Muscle layer of colon (tissue), 2 donors: Measurements from ENCODE around the gene NEGR1.

Source experiments
- H3K27ac ChIP-seq: one replicate; pipeline ENCODE4 v1.7.0; 2013; ENCODE audit warnings: low read depth, mild to moderate bottlenecking, low read length, moderate library complexity
- H3K27me3 ChIP-seq, 2 donors: one replicate each; pipeline ENCODE4 v1.7.0; 2013; ENCODE audit warnings: low read length in 2 of 2, mild to moderate bottlenecking in 2 of 2; ENCODE audit not compliant: insufficient read depth in 2 of 2, control insufficient read depth in 1 of 2
- H3K36me3 ChIP-seq: one replicate; pipeline ENCODE4 v1.7.0; 2013; ENCODE audit warnings: mild to moderate bottlenecking, low read length; ENCODE audit not compliant: insufficient read depth
- H3K4me1 ChIP-seq: one replicate; pipeline ENCODE4 v1.7.0; 2013; ENCODE audit warnings: mild to moderate bottlenecking, low read length; ENCODE audit not compliant: insufficient read depth
- H3K4me3 ChIP-seq, 2 donors: one replicate each; pipeline ENCODE4 v1.7.0; 2013; ENCODE audit warnings: low read length in 2 of 2, low read depth in 1 of 2, mild to moderate bottlenecking in 1 of 2, moderate library complexity in 1 of 2
- H3K9ac ChIP-seq: one replicate; pipeline ENCODE4 v1.7.0; 2013; ENCODE audit warnings: low read length
- H3K9me3 ChIP-seq: one replicate; pipeline ENCODE4 v1.7.0; 2013; ENCODE audit warnings: mild to moderate bottlenecking, low read length
- donor health status: abdominal sarcoma.
- donor health status: Adenocarcinoma of cecum.

Gene NEGR1

DNA sequence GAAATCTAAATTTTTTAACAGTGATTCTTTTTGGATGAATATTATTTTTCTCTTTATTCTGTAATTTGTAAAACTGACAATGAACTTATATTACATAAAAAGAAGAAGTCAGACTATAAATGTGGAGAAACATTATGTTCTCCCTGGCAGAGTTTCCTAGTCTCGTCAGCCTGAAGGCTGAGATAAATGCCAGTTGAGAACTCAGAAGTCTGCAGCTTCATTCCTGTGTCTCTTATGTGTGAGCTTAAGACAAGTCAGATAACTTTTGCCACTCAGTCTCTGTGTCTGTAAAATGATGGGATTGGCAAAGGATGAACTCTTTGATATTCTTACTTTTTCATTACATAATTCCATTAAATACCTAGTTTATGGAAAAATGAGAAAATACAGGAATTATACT, 632.7 kb downstream of the NEGR1 start:
- H3K27me3 ChIP-seq = no peaks in the 10 kb centered on the region
- no peaks in the 10 kb centered on the region for H3K9me3 ChIP-seq
- H3K9ac ChIP-seq = no peak overlapping the region
- H3K4me3 ChIP-seq = no peak overlapping the region
- H3K36me3 ChIP-seq = no peaks in the 10 kb centered on the region
- peaks cover 18% of the 10 kb centered on the region for H3K4me1 ChIP-seq
- no peak overlapping the region for H3K27ac ChIP-seq

DNA sequence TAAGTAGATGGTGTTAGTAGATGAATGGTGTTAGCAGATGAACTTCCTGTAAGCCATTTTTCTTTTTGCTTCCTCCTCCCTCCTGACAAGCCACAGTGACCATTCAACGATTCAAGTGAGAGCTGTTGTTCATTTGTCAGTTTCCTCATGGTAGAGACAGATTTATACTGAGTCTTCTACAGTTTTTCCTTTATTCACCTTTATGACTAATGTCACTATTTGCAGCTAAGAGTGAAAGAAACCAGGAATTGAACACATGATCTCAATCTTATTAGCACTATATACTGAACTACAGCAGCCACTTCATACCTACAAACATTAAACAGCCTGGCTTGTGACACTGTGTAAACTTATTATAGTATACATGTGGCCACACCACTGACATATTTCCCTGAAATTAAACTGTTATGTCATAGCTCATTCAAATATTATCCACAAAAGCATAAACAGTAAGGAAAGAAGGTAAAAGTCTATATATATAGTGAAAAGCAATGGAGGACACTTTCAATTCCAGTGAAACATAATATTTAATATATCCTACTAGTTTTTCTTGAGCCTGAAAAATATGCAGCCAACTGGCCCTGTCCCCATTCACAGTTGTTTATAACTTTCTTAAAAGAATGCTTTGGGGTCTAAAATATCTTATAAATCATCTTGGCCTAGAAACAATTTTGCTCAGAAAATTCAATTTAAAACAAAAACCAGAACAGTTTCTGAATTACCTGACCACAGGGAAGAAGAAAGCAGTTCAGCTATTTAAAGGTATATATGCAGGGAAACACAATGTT, 634.6 kb downstream of the NEGR1 start:
- H3K4me1 ChIP-seq = peaks cover 18% of the 10 kb centered on the region
- H3K27ac ChIP-seq = no peak overlapping the region
- no peak overlapping the region for H3K9ac ChIP-seq
- no peaks in the 10 kb centered on the region for H3K36me3 ChIP-seq
- H3K4me3 ChIP-seq = no peak overlapping the region
- H3K27me3 ChIP-seq = no peaks in the 10 kb centered on the region
- H3K9me3 ChIP-seq = no peaks in the 10 kb centered on the region

DNA sequence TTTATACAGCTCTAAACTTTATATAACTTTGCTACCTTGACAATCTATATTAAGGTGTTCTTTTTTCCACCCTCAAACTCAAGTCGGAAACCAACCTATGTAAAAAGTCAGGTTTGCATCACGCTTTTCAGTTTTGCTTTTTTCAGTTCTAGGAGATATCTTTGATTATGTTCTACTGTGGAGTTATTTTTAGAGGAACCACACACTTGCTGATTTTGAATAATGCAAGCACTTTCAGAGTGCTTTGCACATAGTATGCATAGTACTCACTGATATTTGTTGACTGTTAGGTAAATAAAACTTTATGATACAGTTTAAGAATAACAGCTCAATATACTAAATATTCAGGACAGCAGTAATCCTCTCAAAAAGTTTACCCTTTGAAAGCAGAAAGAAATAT, 637.3 kb downstream of the NEGR1 start:
- Histone ChIP-seq H3K9me3 (no peaks in the 10 kb centered on the region), H3K4me1 (peaks cover 4% of the 10 kb centered on the region), H3K27ac (no peak overlapping the region), H3K27me3 (no peaks in the 10 kb centered on the region), H3K36me3 (no peaks in the 10 kb centered on the region), H3K4me3 (no peak overlapping the region), H3K9ac (no peak overlapping the region)

DNA sequence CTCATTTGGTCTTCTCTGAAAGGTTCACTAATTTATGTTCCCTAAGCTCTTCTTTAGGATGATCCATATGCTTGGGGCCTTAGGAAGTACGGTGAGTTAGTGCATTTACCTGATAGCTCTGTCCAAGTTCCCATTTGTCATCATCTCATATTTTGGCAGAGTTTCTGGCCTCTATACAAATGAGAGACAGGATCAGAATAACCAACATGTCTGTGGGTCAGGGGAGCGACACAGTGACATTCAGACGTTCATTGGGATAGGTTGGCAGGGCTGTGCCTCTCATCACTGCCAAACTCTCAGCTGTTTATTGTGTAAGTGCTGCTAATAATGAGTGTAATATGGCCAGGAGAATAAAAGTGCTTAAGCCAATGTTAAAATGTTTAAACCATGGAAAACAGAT, 640.4 kb downstream of the NEGR1 start:
- Histone ChIP-seq H3K9me3 (no peaks in the 10 kb centered on the region), H3K9ac (no peak overlapping the region), H3K4me1 (no peaks in the 10 kb centered on the region), H3K27ac (no peak overlapping the region), H3K36me3 (no peaks in the 10 kb centered on the region), H3K4me3 (no peak overlapping the region), H3K27me3 (no peaks in the 10 kb centered on the region)

DNA sequence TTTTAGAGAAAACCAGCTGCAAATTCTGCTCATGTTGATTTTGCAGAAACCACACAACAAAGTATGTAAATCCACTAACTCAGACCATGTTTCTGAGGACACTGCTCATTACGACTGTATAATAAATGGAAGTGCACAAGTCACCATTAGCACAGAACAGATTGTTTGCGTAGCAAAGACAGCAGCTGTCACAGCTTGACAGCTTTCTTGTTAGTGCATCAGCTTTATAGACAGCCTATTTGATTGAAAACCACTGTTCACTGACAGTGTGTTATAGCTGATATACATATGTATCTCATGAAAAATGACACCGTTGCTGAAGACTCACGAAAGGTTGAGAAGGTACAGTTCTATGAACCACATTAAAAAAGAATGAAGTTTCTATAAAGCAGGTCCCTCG, 641.3 kb downstream of the NEGR1 start:
- Histone ChIP-seq H3K4me1 (no peaks in the 10 kb centered on the region), H3K4me3 (no peak overlapping the region), H3K9me3 (no peaks in the 10 kb centered on the region), H3K36me3 (no peaks in the 10 kb centered on the region), H3K27me3 (no peaks in the 10 kb centered on the region), H3K9ac (no peak overlapping the region), H3K27ac (no peak overlapping the region)

DNA sequence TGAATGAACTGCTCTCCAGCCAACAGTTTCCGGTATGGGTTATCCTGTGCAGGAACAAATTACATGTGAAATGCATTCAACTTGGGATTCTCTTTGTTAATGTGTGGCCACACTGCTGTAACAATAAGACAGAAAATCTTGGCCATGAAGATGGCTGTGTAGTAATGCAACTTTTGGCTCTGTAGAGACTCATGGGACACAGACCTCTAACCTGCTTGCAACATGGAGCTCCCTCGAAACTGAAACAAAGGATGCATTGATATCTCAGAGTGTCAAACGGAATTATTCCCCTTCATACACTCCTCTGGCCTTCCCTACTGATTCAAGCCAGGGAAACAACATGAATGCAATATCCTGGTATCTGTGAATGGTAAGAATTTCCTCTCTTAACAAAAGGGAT, 642.2 kb downstream of the NEGR1 start:
- H3K27me3 ChIP-seq = no peaks in the 10 kb centered on the region
- H3K9ac ChIP-seq = no peak overlapping the region
- H3K4me1 ChIP-seq = no peaks in the 10 kb centered on the region
- H3K36me3 ChIP-seq = no peaks in the 10 kb centered on the region
- no peaks in the 10 kb centered on the region for H3K9me3 ChIP-seq
- no peak overlapping the region for H3K4me3 ChIP-seq
- H3K27ac ChIP-seq = no peak overlapping the region

DNA sequence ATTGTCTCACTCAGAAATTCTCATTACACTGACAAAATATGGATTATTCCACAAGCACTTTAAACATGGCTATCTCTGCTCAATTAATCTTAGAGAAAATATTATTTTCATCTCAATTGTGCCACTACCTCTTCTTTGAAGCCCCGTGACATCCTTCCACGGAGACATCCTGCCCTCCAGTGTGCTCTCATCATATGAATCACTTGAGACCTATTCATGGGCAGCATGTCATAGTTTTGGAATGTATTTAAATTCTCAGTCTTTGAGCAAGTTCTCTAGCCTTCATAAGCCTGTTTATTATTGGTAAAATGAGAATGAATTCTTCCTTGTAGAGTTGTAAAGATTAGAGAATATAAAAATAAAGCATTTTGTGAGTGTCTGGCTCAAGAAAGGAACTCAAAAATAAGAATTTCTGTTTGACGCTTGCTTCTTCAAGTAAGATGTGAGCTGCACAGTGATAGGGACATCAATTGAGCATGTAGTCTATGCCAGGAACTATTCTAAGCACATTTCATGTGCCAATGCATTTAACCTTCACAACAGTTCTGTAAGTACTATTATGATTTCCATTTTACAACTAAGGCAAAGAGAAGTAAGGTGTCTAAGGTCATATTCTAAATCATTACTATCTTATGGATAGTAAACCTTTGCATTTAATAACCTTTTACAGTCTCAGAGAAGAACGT, 644.1 kb downstream of the NEGR1 start:
- H3K9me3 ChIP-seq = no peaks in the 10 kb centered on the region
- H3K4me1 ChIP-seq = no peaks in the 10 kb centered on the region
- H3K27me3 ChIP-seq = no peaks in the 10 kb centered on the region
- H3K4me3 ChIP-seq = no peak overlapping the region
- H3K36me3 ChIP-seq = no peaks in the 10 kb centered on the region
- H3K27ac ChIP-seq = no peak overlapping the region
- no peak overlapping the region for H3K9ac ChIP-seq

DNA sequence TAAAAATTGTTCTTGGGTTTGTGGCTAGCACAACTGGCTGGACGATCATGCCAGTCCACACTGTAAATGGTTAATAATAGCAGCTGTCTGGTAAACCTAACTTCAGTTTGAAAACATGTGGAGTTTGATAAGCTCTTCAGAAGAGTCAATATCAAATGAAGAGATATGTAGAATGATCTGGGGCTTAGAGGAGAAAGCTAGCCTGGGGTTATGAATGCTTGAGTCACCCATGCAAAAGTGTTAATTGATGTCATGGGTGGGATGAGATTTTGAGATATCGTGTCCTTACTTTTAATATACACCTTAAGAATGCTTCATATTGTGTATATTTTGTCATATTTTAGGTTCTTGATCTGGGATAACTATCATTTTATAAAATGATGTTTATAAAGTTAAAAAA, 646.8 kb downstream of the NEGR1 start:
- H3K4me3 ChIP-seq = no peak overlapping the region
- no peak overlapping the region for H3K9ac ChIP-seq
- H3K27ac ChIP-seq = no peak overlapping the region
- H3K4me1 ChIP-seq = no peaks in the 10 kb centered on the region
- no peaks in the 10 kb centered on the region for H3K27me3 ChIP-seq
- H3K36me3 ChIP-seq = no peaks in the 10 kb centered on the region
- no peaks in the 10 kb centered on the region for H3K9me3 ChIP-seq

DNA sequence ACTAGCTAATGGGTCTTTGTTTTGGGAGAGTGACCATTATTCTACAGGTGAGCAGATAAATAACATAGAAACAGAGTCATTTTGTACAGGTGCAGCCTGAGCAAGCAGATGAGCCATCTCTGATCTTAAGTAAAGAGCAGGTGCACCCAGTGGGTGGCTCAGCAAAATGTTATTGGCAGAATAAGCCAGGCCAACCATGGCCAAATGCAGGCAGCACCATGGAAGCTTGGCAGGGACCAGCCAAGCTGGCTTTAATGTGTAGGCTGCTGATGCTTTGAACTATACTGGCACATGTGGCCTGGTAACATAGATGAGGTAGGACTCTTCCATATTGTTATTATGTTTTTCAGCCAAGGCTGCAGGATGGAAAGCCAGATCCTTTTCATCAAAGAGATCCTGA, 648.2 kb downstream of the NEGR1 start:
- no peak overlapping the region for H3K27ac ChIP-seq
- H3K4me3 ChIP-seq = no peak overlapping the region
- no peaks in the 10 kb centered on the region for H3K9me3 ChIP-seq
- H3K9ac ChIP-seq = no peak overlapping the region
- H3K36me3 ChIP-seq = no peaks in the 10 kb centered on the region
- H3K27me3 ChIP-seq = no peaks in the 10 kb centered on the region
- no peaks in the 10 kb centered on the region for H3K4me1 ChIP-seq

DNA sequence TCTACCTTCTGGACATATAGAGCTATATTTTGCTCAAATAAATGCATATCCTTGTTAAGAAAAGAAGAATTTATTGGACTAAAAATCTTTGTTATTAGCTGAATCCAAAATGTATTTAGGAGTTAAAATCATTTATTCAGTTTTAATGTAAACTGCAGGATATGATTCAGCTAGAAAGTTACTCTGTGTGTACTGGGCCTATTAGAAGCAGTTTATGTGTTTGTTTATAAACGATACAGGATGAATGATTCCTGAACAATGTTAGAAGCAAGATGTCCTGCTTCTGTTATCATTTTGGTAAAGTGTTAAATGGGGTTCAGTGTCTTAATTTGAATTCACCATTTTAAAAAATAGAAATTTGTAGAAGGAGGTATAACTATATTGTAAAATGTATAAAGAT, 652.3 kb downstream of the NEGR1 start:
- Histone ChIP-seq H3K36me3 (no peaks in the 10 kb centered on the region), H3K4me1 (no peaks in the 10 kb centered on the region), H3K9ac (no peak overlapping the region), H3K4me3 (no peak overlapping the region), H3K9me3 (no peaks in the 10 kb centered on the region), H3K27ac (no peak overlapping the region), H3K27me3 (no peaks in the 10 kb centered on the region)

DNA sequence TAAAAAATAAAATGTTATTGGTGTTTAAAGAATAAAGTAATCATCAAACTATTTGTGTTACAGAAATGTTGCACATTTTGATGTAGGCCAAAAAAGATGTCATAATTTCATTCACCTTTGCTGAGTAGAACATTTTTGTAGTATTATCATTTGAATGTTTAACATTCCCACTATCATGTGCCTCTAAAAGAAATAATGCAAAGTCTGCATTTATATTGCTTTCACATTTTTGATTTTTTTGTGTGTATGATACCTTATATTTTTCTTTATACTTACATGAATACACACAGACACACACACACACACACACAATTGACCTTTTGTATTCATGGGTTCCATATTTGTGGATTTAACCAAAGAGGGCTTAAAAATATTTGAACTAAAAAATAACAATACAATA, 657.3 kb downstream of the NEGR1 start:
- no peaks in the 10 kb centered on the region for H3K27me3 ChIP-seq
- no peaks in the 10 kb centered on the region for H3K4me1 ChIP-seq
- H3K9ac ChIP-seq = no peak overlapping the region
- no peaks in the 10 kb centered on the region for H3K9me3 ChIP-seq
- no peak overlapping the region for H3K27ac ChIP-seq
- no peak overlapping the region for H3K4me3 ChIP-seq
- H3K36me3 ChIP-seq = no peaks in the 10 kb centered on the region

DNA sequence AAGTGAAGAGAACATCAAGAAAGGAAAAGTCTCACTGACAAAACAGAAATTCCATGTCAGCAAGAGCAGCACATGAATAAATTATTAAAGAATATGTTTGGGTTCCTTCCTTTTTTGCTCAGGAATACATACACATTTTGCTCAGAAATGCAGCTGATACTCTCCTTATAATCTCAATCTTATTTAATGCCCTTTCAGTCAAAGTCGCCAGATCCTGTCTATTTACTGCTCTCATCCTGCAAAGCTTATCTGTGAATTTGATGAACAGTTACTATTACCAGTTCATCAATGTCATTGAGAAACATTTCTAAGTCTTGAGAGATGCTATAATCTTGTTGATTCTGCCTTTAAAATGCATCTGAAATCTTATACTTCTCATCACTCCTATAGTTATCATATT, 658.5 kb downstream of the NEGR1 start:
- Histone ChIP-seq H3K9ac (no peak overlapping the region), H3K4me1 (peaks cover 4% of the 10 kb centered on the region), H3K9me3 (no peaks in the 10 kb centered on the region), H3K27me3 (no peaks in the 10 kb centered on the region), H3K27ac (no peak overlapping the region), H3K4me3 (no peak overlapping the region), H3K36me3 (no peaks in the 10 kb centered on the region)
